HepG2 (cell line): Measurements from ENCODE around the gene TRIM28. TPM values are rescaled to one million over a fixed set of nuclear protein-coding genes. Genes with fewer than 3 reads are reported as not detected.

Experiments
- ADNP ChIP-seq: sonication (generic); formaldehyde crosslinking; IDR thresholded peaks from 2 replicates; pipeline ENCODE4 v1.4.0; 2020; ENCODE audit warnings: missing genetic modification reagents
- AFF4 ChIP-seq: sonication (generic); formaldehyde crosslinking; IDR thresholded peaks from 2 replicates; pipeline ENCODE4 v1.4.0; 2020; ENCODE audit warnings: missing genetic modification reagents
- ELF3 ChIP-seq: IDR thresholded peaks from 2 replicates; pipeline ENCODE4 v1.6.1; 2016; ENCODE audit warnings: missing genetic modification reagents, missing compliant biosample characterization
- ELF4 ChIP-seq: sonication (generic); formaldehyde crosslinking; IDR thresholded peaks from 2 replicates; pipeline ENCODE4 v1.5.0; 2020; ENCODE audit warnings: missing genetic modification reagents, mild to moderate bottlenecking, moderate library complexity, borderline replicate concordance
- FOXO1 ChIP-seq: sonication (generic); formaldehyde crosslinking; IDR thresholded peaks from 2 replicates; pipeline ENCODE4 v1.4.0; 2020; ENCODE audit warnings: missing genetic modification reagents
- NFIB ChIP-seq: sonication (generic); formaldehyde crosslinking; IDR thresholded peaks from 2 replicates; pipeline ENCODE4 v1.9.0; 2021; ENCODE audit warnings: missing genetic modification reagents, mild to moderate bottlenecking, borderline replicate concordance
- RFX5 ChIP-seq: IDR thresholded peaks from 2 replicates; pipeline ENCODE4 v1.6.1; 2011; ENCODE audit warnings: low read depth, low read length, improper control_type of control experiment
- SIN3A ChIP-seq: IDR thresholded peaks from 2 replicates; pipeline ENCODE4 v1.6.1; 2011; ENCODE audit warnings: low read depth, mild to moderate bottlenecking, control low read depth, low read length, borderline replicate concordance
- SMAD3 ChIP-seq: sonication (generic); formaldehyde crosslinking; IDR thresholded peaks from 2 replicates; pipeline ENCODE4 v1.4.0; 2020; ENCODE audit warnings: missing genetic modification reagents
- TCF7 ChIP-seq: sonication (generic); IDR thresholded peaks from 2 replicates; pipeline ENCODE4 v1.6.1; 2016; ENCODE audit warnings: antibody characterized with exemption, low read depth
- ZBTB14 ChIP-seq: sonication (generic); formaldehyde crosslinking; IDR thresholded peaks from 2 replicates; pipeline ENCODE4 v1.4.0; 2020; ENCODE audit warnings: missing genetic modification reagents
- ZBTB4 ChIP-seq: sonication (generic); formaldehyde crosslinking; IDR thresholded peaks from 2 replicates; pipeline ENCODE4 v1.4.0; 2020; ENCODE audit warnings: missing genetic modification reagents, mild to moderate bottlenecking, borderline replicate concordance
- ZNF230 ChIP-seq: sonication (generic); formaldehyde crosslinking; IDR thresholded peaks from 2 replicates; pipeline ENCODE4 v1.4.0; 2020; ENCODE audit warnings: mild to moderate bottlenecking, missing genetic modification reagents
- ZNF3 ChIP-seq: IDR thresholded peaks from 2 replicates; pipeline ENCODE4 v1.7.0; 2017; ENCODE audit warnings: inconsistent platforms
- ZNF589 ChIP-seq: sonication (generic); formaldehyde crosslinking; conservative IDR thresholded peaks from 2 replicates; pipeline ENCODE4 v1.8.0; 2022; ENCODE audit warnings: mild to moderate bottlenecking, moderate library complexity, missing genetic modification reagents
- ZNF670 ChIP-seq: sonication (generic); formaldehyde crosslinking; IDR thresholded peaks from 2 replicates; pipeline ENCODE4 v1.8.0; 2022; ENCODE audit warnings: mild to moderate bottlenecking, missing genetic modification reagents, borderline replicate concordance
- ZNF816 ChIP-seq: sonication (generic); formaldehyde crosslinking; IDR thresholded peaks from 2 replicates; pipeline ENCODE4 v1.8.0; 2022; ENCODE audit warnings: missing genetic modification reagents, mild to moderate bottlenecking, borderline replicate concordance
- ZNF83 ChIP-seq: sonication (generic); formaldehyde crosslinking; IDR thresholded peaks from 2 replicates; pipeline ENCODE4 v1.4.0; 2020; ENCODE audit warnings: missing genetic modification reagents, mild to moderate bottlenecking, borderline replicate concordance
- ZNF839 ChIP-seq: sonication (generic); formaldehyde crosslinking; IDR thresholded peaks from 2 replicates; pipeline ENCODE4 v1.4.0; 2020; ENCODE audit warnings: missing genetic modification reagents, mild to moderate bottlenecking, borderline replicate concordance
- polyA plus RNA-seq, 8 experiments: library from polyadenylated mRNA; depleted of rRNA in 3 of 8; stranded (reverse) in 7 of 8; unstranded in 1 of 8; fragments of >200 nt; fragmentation: Illumina TruSeq in 4 of 8; extraction: Trizol in 4 of 8; gene quantifications; 2 replicates each; pipeline versions ENCODE4 v1.2.1 to v1.2.3, GENCODE V29; 2011 to 2016; ENCODE audit warnings: low read depth in 4 of 8, missing spikeins in 1 of 8, mixed read lengths in 1 of 8; ENCODE audit not compliant: insufficient read depth in 1 of 8
- total RNA-seq, 5 experiments: library from RNA; depleted of rRNA; stranded (reverse); fragments of >200 nt; fragmentation: Illumina TruSeq; extraction: Trizol; gene quantifications; 2 replicates each; pipeline ENCODE4 v1.2.3, GENCODE V29; 2016; ENCODE audit warnings: low read depth in 1 of 5
- TF ChIP-seq, protein P1 (sequence below): sonication (generic); formaldehyde crosslinking; IDR thresholded peaks from 2 replicates; pipeline ENCODE4 v1.8.0; 2022; ENCODE audit warnings: mild to moderate bottlenecking, missing genetic modification reagents, borderline replicate concordance

TRIM28 gene
- total and polyA plus RNA-seq, 2 of the 13 experiments (the other 11 are each of a cell fraction or from before 2014, with no cell fraction given): 361 to 439 TPM

- no peak for TF ChIP-seq AFF4
- TF ChIP-seq NFIB: 0 out of 2 replicates have a peak, but pooled peaks have one; percentile 21
- peak; percentile 74 for TF ChIP-seq ZNF816 (CRISPR knock-in tag)
- TF ChIP-seq ZNF839 (CRISPR knock-in tag): peak; percentile 89; the same call in 1 of the 2 replicates
- 0 out of 2 replicates have a peak, but pooled peaks have one; percentile 2 for TF ChIP-seq SIN3A
- TF ChIP-seq TCF7: no peak
- TF ChIP-seq ZNF83 (CRISPR knock-in tag): 0 out of 2 replicates have a peak, but pooled peaks have one; percentile 45
- TF ChIP-seq, protein P1, sequence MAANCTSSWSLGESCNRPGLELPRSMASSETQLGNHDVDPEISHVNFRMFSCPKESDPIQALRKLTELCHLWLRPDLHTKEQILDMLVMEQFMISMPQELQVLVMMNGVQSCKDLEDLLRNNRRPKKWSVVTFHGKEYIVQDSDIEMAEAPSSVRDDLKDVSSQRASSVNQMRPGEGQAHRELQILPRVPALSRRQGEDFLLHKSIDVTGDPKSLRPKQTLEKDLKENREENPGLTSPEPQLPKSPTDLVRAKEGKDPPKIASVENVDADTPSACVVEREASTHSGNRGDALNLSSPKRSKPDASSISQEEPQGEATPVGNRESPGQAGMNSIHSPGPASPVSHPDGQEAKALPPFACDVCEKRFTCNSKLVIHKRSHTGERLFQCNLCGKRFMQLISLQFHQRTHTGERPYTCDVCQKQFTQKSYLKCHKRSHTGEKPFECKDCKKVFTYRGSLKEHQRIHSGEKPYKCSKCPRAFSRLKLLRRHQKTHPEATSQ (CRISPR knock-in tag): no peak
- TF ChIP-seq ZNF670 (CRISPR knock-in tag): no peak; the same call in 1 of the 2 replicates
- TF ChIP-seq ZBTB4: no peak
- TF ChIP-seq ZNF230 (CRISPR knock-in tag): no peak
- TF ChIP-seq ELF4: 0 out of 2 replicates have a peak, but pooled peaks have one; percentile 14
- no peak for TF ChIP-seq FOXO1 (CRISPR knock-in tag)
- no peak for TF ChIP-seq SMAD3 (CRISPR knock-in tag)
- TF ChIP-seq ZNF3 (CRISPR knock-in tag): no peak
- no peak for TF ChIP-seq ADNP (CRISPR knock-in tag)
- peak; percentile 50; the same call in 1 of the 2 replicates for TF ChIP-seq ZBTB14
- peak; percentile 12; the same call in 1 of the 2 replicates for TF ChIP-seq RFX5
- TF ChIP-seq ZNF589 (CRISPR knock-in tag): 0 out of 2 replicates have a peak, but pooled peaks have one; percentile 24
- peak; percentile 33; the same call in 1 of the 2 replicates for TF ChIP-seq ELF3 (CRISPR knock-in tag)
Measured at GRCh38 chr19:58558623-58559274, 14.9 kb downstream of the TRIM28 start (continued).
